Measurements from ENCODE around the gene EEF1A1.

- TF ChIP-seq POLR2A (IDR thresholded peaks at IDR 0.05) (no peak), EP300 (IDR thresholded peaks at IDR 0.05) (no peak)
- TF ChIP-seq, protein P1, sequence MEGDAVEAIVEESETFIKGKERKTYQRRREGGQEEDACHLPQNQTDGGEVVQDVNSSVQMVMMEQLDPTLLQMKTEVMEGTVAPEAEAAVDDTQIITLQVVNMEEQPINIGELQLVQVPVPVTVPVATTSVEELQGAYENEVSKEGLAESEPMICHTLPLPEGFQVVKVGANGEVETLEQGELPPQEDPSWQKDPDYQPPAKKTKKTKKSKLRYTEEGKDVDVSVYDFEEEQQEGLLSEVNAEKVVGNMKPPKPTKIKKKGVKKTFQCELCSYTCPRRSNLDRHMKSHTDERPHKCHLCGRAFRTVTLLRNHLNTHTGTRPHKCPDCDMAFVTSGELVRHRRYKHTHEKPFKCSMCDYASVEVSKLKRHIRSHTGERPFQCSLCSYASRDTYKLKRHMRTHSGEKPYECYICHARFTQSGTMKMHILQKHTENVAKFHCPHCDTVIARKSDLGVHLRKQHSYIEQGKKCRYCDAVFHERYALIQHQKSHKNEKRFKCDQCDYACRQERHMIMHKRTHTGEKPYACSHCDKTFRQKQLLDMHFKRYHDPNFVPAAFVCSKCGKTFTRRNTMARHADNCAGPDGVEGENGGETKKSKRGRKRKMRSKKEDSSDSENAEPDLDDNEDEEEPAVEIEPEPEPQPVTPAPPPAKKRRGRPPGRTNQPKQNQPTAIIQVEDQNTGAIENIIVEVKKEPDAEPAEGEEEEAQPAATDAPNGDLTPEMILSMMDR (IDR thresholded peaks at IDR 0.05) = no peak
These were observed 4.9 kb upstream of the EEF1A1 start for GRCh38 chr6:73525546-73526330.
